Common myeloid progenitor, CD34-positive (primary cell): ENCODE measurements around the gene HS3ST1.
A peak's percentile ranks its signal among the peaks of the same experiment; 100 is the strongest.

Experiments used
- CTCF ChIA-PET: fragments of 350-600 bp; sonication (Branson Sonifier 250); formaldehyde crosslinking; loops from one replicate; lab custom pipeline; 2021; ENCODE audit warnings: antibody characterized with exemption; lab: Charles Lee
- POLR2A ChIA-PET: fragments of 350-600 bp; sonication (Branson Sonifier 250); formaldehyde crosslinking; loops from one replicate; lab custom pipeline; 2021; ENCODE audit warnings: antibody characterized with exemption; lab: Charles Lee
- DNase-seq, 3 donors: peaks; one replicate each; pipeline versions ENCODE4 v3.0.0 to v3.0.0-alpha.2; 2013
- H3K27ac ChIP-seq, 2 experiments: 1 replicate in 1 of 2; 2 replicates in 1 of 2; pipeline ENCODE4 v1.7.0; 2013; ENCODE audit warnings: inconsistent platforms in 2 of 2, low read length in 2 of 2, mild to moderate bottlenecking in 2 of 2, low read depth in 1 of 2, moderate library complexity in 1 of 2; ENCODE audit not compliant: severe bottlenecking in 2 of 2, insufficient read depth in 1 of 2, poor library complexity in 1 of 2
- H3K27me3 ChIP-seq, 5 experiments: replicated peaks in 2 of 5; 1 replicate in 3 of 5; 2 replicates in 2 of 5; pipeline versions ENCODE4 v1.6.1 to v1.7.0; 2013; ENCODE audit warnings: low read length in 4 of 5, mild to moderate bottlenecking in 2 of 5, moderate library complexity in 2 of 5, inconsistent platforms in 1 of 5; ENCODE audit not compliant: insufficient read depth in 5 of 5, control insufficient read depth in 4 of 5
- H3K36me3 ChIP-seq, 4 experiments: 1 replicate in 2 of 4; 2 replicates in 2 of 4; pipeline versions ENCODE4 v1.6.1 to v1.7.0; 2013; ENCODE audit warnings: low read length in 3 of 4, control low read depth in 1 of 4, mild to moderate bottlenecking in 1 of 4; ENCODE audit not compliant: control insufficient read depth in 4 of 4, insufficient read depth in 4 of 4
- H3K4me1 ChIP-seq, 4 experiments: 1 replicate in 3 of 4; 2 replicates in 1 of 4; pipeline versions ENCODE4 v1.6.1 to v1.7.1; 2013; ENCODE audit warnings: low read length in 3 of 4, mild to moderate bottlenecking in 3 of 4, control low read depth in 1 of 4, inconsistent platforms in 1 of 4, moderate library complexity in 1 of 4; ENCODE audit not compliant: control insufficient read depth in 4 of 4, insufficient read depth in 4 of 4; ENCODE audit errors: control extremely low read depth in 1 of 4
- H3K4me3 ChIP-seq, 7 experiments: 1 replicate in 4 of 7; 2 replicates in 3 of 7; pipeline versions ENCODE4 v1.5.1 to v1.7.0; 2013; ENCODE audit warnings: mild to moderate bottlenecking in 7 of 7, low read length in 6 of 7, moderate library complexity in 6 of 7, inconsistent platforms in 2 of 7, low read depth in 2 of 7, control low read depth in 1 of 7; ENCODE audit not compliant: insufficient read depth in 4 of 7, control insufficient read depth in 1 of 7; ENCODE audit errors: extremely low read depth in 1 of 7
- H3K9me3 ChIP-seq, 5 experiments: 1 replicate in 4 of 5; 2 replicates in 1 of 5; pipeline versions ENCODE4 v1.6.1 to v1.7.1; 2013; ENCODE audit warnings: low read length in 4 of 5, mild to moderate bottlenecking in 2 of 5, inconsistent platforms in 1 of 5, low read depth in 1 of 5, moderate library complexity in 1 of 5; ENCODE audit not compliant: control insufficient read depth in 4 of 5, insufficient read depth in 2 of 5; ENCODE audit errors: control extremely low read depth in 1 of 5
- WGBS: methylation state at CpG from one replicate; pipeline ENCODE4 v1.1.5; 2013; ENCODE audit not compliant: insufficient coverage; 5-methylcytosine and 5-hydroxymethylcytosine counted together

The HS3ST1 gene

GRCh38 chr4:11438647-11439046 lies 10.0 kb upstream of the HS3ST1 start:
- Histone ChIP-seq H3K4me1 (peaks cover 0 to 22% (median 1%) of the 10 kb centered on the region in 4 experiments), H3K36me3 (no peaks in the 10 kb centered on the region), H3K4me3 (no peak overlapping the region), H3K27me3 (no peaks in the 10 kb centered on the region), H3K27ac (no peak overlapping the region), H3K9me3 (no peaks in the 10 kb centered on the region)
- CTCF ChIA-PET = no interaction called here
- 100% methylated on average over 3 of the region's 3 CpGs for WGBS
- DNase-seq = no peak
- POLR2A ChIA-PET = no interaction called here

- ChIA-PET CTCF (interaction anchor here (0.9 kb wide), 1 partner anchor 13 kb away, joined by 3 read pairs; no protein-coding TSS in a partner anchor), POLR2A (interaction anchor here (0.6 kb wide), 1 partner anchor 10 kb away, joined by 3 read pairs; no protein-coding TSS in a partner anchor)
- no peak for DNase-seq
- no peaks in the 10 kb centered on the region for H3K9me3 ChIP-seq
- H3K36me3 ChIP-seq = no peaks in the 10 kb centered on the region
- 94% methylated on average over 4 of the region's 5 CpGs for WGBS
- H3K4me3 ChIP-seq = no peak overlapping the region
- no peaks in the 10 kb centered on the region for H3K27me3 ChIP-seq
- H3K27ac ChIP-seq = no peak overlapping the region
- H3K4me1 ChIP-seq = peaks cover 0 to 19% (median 1%) of the 10 kb centered on the region in 4 experiments
Measured at GRCh38 chr4:11436673-11437072, 8.0 kb upstream of the HS3ST1 start.

- POLR2A ChIA-PET = interaction anchor here (0.6 kb wide), 1 partner anchor 9 kb away, joined by 3 read pairs; no protein-coding TSS in a partner anchor
- no peak overlapping the region for H3K27ac ChIP-seq
Measured at GRCh38 chr4:11436084-11436483, 7.4 kb upstream of the HS3ST1 start.

GRCh38 chr4:11435557-11435956 lies 6.9 kb upstream of the HS3ST1 start:
- no CpG with 5 or more reads among the region's 1 CpG for WGBS
- peaks cover 0 to 8% (median 0%) of the 10 kb centered on the region in 5 experiments for H3K27me3 ChIP-seq
- H3K4me3 ChIP-seq = no peak overlapping the region
- H3K36me3 ChIP-seq = no peaks in the 10 kb centered on the region
- no peaks in the 10 kb centered on the region for H3K9me3 ChIP-seq
- no peak overlapping the region for H3K27ac ChIP-seq
- CTCF ChIA-PET = interaction anchor here (0.6 to 2.6 kb wide), 5 partner anchors 9 to 854 kb away, joined by 3 to 9 read pairs (median 3); no protein-coding TSS in a partner anchor
- POLR2A ChIA-PET = no interaction called here
- H3K4me1 ChIP-seq = peaks cover 0 to 15% (median 1%) of the 10 kb centered on the region in 4 experiments
- no peak for DNase-seq

More at GRCh38 chr4:11436084-11436483, 7.4 kb upstream of the HS3ST1 start:
- Histone ChIP-seq H3K9me3 (no peaks in the 10 kb centered on the region), H3K36me3 (no peaks in the 10 kb centered on the region), H3K27me3 (peaks cover 0 to 4% (median 0%) of the 10 kb centered on the region in 5 experiments), H3K4me3 (no peak overlapping the region), H3K4me1 (peaks cover 0 to 19% (median 1%) of the 10 kb centered on the region in 4 experiments)
- WGBS = no CpG with 5 or more reads among the region's 2 CpGs
- CTCF ChIA-PET = interaction anchor here (0.9 to 2.6 kb wide), 2 partner anchors 10 to 14 kb away, joined by 3 to 7 read pairs; no protein-coding TSS in a partner anchor
- DNase-seq = no peak

- WGBS = 94% methylated on average over 2 of the region's 4 CpGs
- CTCF ChIA-PET = interaction anchor here (1.4 kb wide), 1 partner anchor 12 kb away, joined by 3 read pairs; no protein-coding TSS in a partner anchor
- peaks cover 0 to 29% (median 27%) of the 10 kb centered on the region in 4 experiments for H3K4me1 ChIP-seq
- no peak overlapping the region for H3K4me3 ChIP-seq
- peaks cover 0 to 46% (median 20%) of the 10 kb centered on the region in 5 experiments for H3K27me3 ChIP-seq
- H3K36me3 ChIP-seq = no peaks in the 10 kb centered on the region
- H3K9me3 ChIP-seq = no peaks in the 10 kb centered on the region
- no peak overlapping the region for H3K27ac ChIP-seq
- POLR2A ChIA-PET = interaction anchor here (0.6 kb wide), 1 partner anchor 15 kb away, joined by 4 read pairs; no protein-coding TSS in a partner anchor
- DNase-seq = no peak
Measured at GRCh38 chr4:11431111-11431510, 2.4 kb upstream of the HS3ST1 start.

GRCh38 chr4:11430536-11430935 lies 1.8 kb upstream of the HS3ST1 start:
- Histone ChIP-seq H3K4me3 (no peak overlapping the region), H3K27ac (no peak overlapping the region), H3K4me1 (peaks cover 0 to 29% (median 26%) of the 10 kb centered on the region in 4 experiments), H3K27me3 (peaks cover 0 to 49% (median 20%) of the 10 kb centered on the region in 5 experiments), H3K36me3 (no peaks in the 10 kb centered on the region), H3K9me3 (no peaks in the 10 kb centered on the region)
- ChIA-PET CTCF (interaction anchor here (1.4 to 1.5 kb wide), 2 partner anchors 11 to 16 kb away, joined by 3 read pairs; no protein-coding TSS in a partner anchor), POLR2A (no interaction called here)
- WGBS = 100% methylated on average over 1 of the region's 2 CpGs
- DNase-seq = no peak

GRCh38 chr4:11429699-11430045 lies 978 bp upstream of the HS3ST1 start:
- H3K27ac ChIP-seq = no peak overlapping the region
- no peaks in the 10 kb centered on the region for H3K9me3 ChIP-seq
- H3K27me3 ChIP-seq = peaks cover 0 to 49% (median 20%) of the 10 kb centered on the region in 5 experiments
- no CpG with 5 or more reads among the region's 8 CpGs for WGBS
- peak in 1 of 3 donors; percentile 13 for DNase-seq
- ChIA-PET CTCF (interaction anchor here (1.2 to 1.5 kb wide), 2 partner anchors 15 to 848 kb away, joined by 3 to 6 read pairs; no protein-coding TSS in a partner anchor), POLR2A (interaction anchor here (0.6 kb wide), 1 partner anchor 76 kb away, joined by 3 read pairs; no protein-coding TSS in a partner anchor)
- H3K4me3 ChIP-seq = peak overlapping the region in 5 of 7 experiments; percentile 60 to 77 (median 70)
- no peaks in the 10 kb centered on the region for H3K36me3 ChIP-seq
- H3K4me1 ChIP-seq = peaks cover 0 to 29% (median 26%) of the 10 kb centered on the region in 4 experiments
